ENCODE measurements around the gene HDGF.

DNA sequence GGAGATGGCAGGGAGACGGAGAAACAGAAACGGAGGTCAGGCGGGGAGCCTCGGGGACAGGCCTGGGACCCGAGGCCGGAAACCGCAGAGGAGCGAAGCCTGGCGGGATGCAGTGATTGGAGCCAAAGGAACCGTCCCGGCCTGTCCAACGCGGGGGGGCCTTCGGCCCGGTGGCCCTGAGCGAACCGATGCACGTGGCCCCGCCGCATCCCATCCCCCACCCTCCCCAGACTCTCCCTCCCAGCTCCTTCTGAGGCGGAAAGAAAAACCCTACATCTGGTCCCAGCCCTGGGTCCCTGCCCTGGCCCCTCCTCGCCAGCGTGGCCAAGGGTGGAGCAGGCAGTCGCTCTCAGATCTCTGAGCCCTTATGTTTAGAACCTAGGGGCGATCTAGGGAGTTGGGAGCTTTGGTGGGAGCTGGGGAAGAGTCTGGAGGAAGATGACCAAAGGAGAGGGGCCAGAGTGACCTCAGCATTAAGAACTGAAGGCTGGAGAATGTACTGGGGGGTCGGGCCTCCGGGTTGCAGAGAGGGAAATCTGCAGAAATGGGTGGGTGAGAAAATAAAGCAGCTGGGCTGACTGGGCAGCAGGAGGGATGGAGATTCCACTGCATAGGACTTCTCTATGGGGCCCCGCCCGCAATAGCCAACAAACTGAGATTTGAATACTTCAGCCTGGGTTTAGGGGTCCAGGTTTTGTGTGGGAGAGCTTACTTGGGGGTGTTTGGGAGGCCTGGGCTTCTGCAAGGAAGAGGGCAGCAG lies 44.6 kb downstream of the HDGF start:
- TF ChIP-seq, protein P1, sequence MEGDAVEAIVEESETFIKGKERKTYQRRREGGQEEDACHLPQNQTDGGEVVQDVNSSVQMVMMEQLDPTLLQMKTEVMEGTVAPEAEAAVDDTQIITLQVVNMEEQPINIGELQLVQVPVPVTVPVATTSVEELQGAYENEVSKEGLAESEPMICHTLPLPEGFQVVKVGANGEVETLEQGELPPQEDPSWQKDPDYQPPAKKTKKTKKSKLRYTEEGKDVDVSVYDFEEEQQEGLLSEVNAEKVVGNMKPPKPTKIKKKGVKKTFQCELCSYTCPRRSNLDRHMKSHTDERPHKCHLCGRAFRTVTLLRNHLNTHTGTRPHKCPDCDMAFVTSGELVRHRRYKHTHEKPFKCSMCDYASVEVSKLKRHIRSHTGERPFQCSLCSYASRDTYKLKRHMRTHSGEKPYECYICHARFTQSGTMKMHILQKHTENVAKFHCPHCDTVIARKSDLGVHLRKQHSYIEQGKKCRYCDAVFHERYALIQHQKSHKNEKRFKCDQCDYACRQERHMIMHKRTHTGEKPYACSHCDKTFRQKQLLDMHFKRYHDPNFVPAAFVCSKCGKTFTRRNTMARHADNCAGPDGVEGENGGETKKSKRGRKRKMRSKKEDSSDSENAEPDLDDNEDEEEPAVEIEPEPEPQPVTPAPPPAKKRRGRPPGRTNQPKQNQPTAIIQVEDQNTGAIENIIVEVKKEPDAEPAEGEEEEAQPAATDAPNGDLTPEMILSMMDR (IDR thresholded peaks at IDR 0.05 in 8 of 11, conservative IDR thresholded peaks at IDR 0.05 in 3 of 11), result no peak
- no peak for TF ChIP-seq POLR2AphosphoS5 (IDR thresholded peaks at IDR 0.05)

All from spleen (tissue), 7 donors.